HG03025 (cell line): ENCODE measurements around the gene GLOD4.
"Not testable (repeated sequence)": the region's sequence is repeated elsewhere in the genome, so short reads cannot be mapped to it uniquely, and the experiment has no call there.

Source experiments
- ATAC-seq: cut with Tn5 transposase; IDR thresholded peaks from one replicate; pipeline ENCODE4 v1.9.1; 2021; ENCODE audit warnings: mild to moderate bottlenecking, moderate library complexity; ENCODE audit not compliant: unreplicated experiment, low FRiP score

GLOD4 gene

GRCh38 chr17:781805-782731, at the start of gene GLOD4, which contains the start of gene MRM3:
GLOD4 (minus strand) TSS chr17:782280; CDS start chr17:782255, 25 bp downstream.
MRM3 (plus strand) TSS chr17:782353; CDS start chr17:782379, 26 bp downstream.
- ATAC-seq: peak; percentile 71

GRCh38 chr17:830950-831349, 48.9 kb upstream of the GLOD4 start:
- no peak for ATAC-seq

- no peak for ATAC-seq
These were observed 48.3 kb upstream of the GLOD4 start for GRCh38 chr17:830381-830780.

- ATAC-seq: not testable (repeated sequence)
These were observed 47.5 kb upstream of the GLOD4 start for GRCh38 chr17:829614-830013.

- ATAC-seq: no peak
These were observed 46.7 kb upstream of the GLOD4 start for GRCh38 chr17:828761-829160.

- ATAC-seq: no peak
These were observed 44.7 kb upstream of the GLOD4 start for GRCh38 chr17:826778-827177.

- no peak for ATAC-seq
These were observed 43.1 kb upstream of the GLOD4 start for GRCh38 chr17:825216-825615.

- ATAC-seq: no peak
These were observed 42.3 kb upstream of the GLOD4 start for GRCh38 chr17:824378-824777.

GRCh38 chr17:823501-823902, 41.4 kb upstream of the GLOD4 start:
- ATAC-seq: no peak

GRCh38 chr17:819251-819650, 37.2 kb upstream of the GLOD4 start:
- no peak for ATAC-seq

GRCh38 chr17:814371-814770, 32.3 kb upstream of the GLOD4 start:
- no peak for ATAC-seq

- no peak for ATAC-seq
These were observed 30.6 kb upstream of the GLOD4 start for GRCh38 chr17:812638-813204.

- ATAC-seq: no peak
These were observed 29.1 kb upstream of the GLOD4 start for GRCh38 chr17:811051-811784.

GRCh38 chr17:807523-808294, 25.6 kb upstream of the GLOD4 start:
- ATAC-seq: no peak

GRCh38 chr17:806781-807522, 24.9 kb upstream of the GLOD4 start:
- ATAC-seq: no peak

- no peak for ATAC-seq
These were observed 24.3 kb upstream of the GLOD4 start for GRCh38 chr17:806346-806745.

- ATAC-seq: not testable (repeated sequence)
These were observed 23.8 kb upstream of the GLOD4 start for GRCh38 chr17:805886-806285.

GRCh38 chr17:804541-805435, 22.7 kb upstream of the GLOD4 start:
- no peak for ATAC-seq
